Gastrocnemius medialis (tissue), 4 donors: ENCODE data around the gene HBA1.

Experiments used
- CTCF ChIP-seq, 5 experiments: fragments of 450-650 bp in 3 of 5; fragments of 200-600 bp in 2 of 5; sonication (generic) in 2 of 5; IDR thresholded peaks in 4 of 5; conservative IDR thresholded peaks in 1 of 5; 1 replicate in 4 of 5; 2 replicates in 1 of 5; pipeline ENCODE4 v1.5.1; 2016 to 2019; ENCODE audit warnings: antibody characterized with exemption in 5 of 5, mild to moderate bottlenecking in 3 of 5, moderate library complexity in 3 of 5
- POLR2A ChIP-seq, 2 donors: fragments of 450-650 bp; IDR thresholded peaks; one replicate each; pipeline ENCODE4 v1.6.1; 2017; ENCODE audit warnings: antibody characterized with exemption in 2 of 2, mild to moderate bottlenecking in 2 of 2, moderate library complexity in 2 of 2

GRCh38 chr16:166375-167121 is 9.9 kb upstream of the HBA1 start:
- TF ChIP-seq CTCF (IDR thresholded peaks at IDR 0.05 in 4 of 5, conservative IDR thresholded peaks at IDR 0.05 in 1 of 5) (no peak), POLR2A (IDR thresholded peaks at IDR 0.05) (no peak)
